ENCODE data around the gene FYCO1.
A peak's percentile ranks its signal among the peaks of the same experiment; 100 is the strongest.

The FYCO1 gene

DNA sequence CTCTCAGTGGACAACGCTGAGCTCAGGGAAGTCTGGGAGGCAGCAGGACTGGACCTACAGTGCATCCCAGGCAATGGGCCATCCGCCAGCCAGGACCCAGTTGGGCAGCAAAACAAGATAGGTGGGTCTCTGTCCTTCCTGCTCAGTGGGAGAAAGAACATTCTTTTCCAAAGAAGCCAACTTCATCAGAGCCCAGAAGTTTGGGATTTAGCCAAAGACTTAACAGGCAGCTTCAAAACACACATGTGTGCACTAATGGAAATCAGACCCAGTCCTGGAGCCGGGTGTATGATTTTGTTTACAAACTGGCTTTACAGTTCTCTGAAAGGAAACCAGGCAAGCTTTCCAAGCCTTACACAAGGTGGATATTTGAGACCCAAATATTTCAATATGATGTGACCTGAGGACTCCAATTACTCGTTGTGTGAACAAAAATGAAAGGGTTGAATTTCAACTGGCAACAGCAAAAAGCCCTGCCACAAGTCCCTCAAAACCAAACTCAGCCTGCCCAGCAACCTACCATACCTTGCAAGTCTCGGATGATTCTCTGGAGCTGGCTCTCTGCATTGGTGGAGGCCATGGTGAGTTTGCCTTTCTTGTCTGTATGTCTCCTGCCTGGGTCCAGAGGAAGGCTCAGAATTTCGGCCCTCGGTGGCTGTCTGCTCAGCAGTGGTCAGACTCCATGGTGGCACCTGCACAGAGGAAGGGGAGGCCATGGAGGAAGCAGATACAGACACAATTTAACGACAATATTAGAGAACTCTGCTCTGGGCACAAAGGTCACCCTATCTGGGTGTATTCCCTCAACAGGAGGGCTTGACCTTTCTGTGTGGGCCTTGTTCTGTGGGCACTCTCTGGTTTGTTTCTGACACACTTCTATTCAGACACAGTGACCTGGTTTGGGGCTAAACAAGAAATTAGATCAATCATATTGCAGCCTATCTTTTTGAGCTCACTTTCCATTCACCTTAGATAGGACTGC lies 11.0 kb downstream of the FYCO1 start:
- peak; percentile 71 for DNase-seq

DNA sequence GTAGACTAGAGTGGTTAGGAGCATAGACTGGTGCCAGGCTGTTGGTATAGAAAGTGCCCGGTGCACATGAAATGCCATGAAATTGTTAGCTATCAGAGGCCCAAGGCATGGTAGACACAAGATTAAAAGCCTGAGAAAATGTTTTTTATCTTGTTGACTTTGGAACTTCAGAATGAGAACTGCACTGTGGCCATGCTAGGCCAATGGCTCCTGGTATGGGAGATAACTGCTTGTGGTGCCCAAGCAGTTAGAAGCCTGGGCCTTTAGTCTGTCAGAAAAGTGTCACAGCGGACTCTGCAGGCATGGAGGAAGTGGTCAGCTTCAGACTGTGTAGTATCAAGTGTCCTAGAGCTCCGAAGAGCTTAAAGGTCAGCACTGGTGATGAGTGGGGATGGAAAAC lies 11.9 kb downstream of the FYCO1 start:
- DNase-seq, result no peak

DNA sequence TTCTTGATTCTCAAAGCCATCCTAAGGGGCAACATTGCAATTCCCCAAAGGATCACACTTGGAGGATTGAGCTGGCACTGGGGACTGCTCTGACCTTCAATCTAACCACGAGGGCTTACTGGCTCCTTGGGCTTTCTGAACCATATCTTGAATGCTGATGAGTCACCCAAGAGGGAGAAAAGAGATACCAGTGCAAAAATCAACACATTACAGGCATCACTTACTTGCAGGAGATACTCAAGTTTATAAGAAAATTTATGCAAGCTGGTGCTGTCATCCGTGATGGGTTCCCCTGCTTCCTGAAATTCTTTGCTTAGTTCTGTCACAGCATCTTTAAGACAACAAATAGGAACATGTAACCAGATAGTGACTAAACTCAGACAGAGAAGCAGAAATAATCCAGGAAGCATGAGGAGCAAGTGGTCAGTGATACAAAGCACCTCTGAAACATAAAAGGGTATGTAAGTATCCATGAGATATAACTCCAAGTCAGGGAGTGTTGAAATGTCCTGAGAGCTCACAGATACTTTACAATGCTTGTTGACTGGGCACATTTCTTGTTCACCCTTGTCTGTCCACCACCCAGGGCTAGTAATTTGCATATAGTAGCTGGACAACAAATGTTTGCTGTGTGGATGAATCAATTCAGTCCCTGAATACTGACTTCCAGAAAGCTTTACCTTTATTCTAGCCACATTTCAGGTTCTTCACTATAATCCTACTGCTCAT lies 14.1 kb downstream of the FYCO1 start:
- peak; percentile 33 for DNase-seq

DNA sequence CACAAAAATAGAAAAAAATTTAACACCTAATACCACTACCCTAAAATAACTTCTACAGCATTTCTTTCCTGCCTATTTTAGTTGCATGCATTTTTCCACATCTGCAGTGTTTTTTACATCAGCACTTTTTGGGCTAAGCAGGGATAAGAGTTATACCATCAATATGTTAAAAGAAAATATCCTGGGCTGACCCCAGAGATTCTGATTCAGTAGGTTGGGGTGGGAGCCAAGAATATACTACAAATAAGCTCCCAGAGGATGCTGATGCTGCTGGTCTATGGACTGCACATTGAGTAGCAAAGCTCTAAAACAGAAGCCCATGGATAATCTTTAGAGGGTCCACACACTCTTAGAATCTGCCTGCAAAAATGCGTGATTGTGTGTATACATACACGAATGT lies 14.8 kb downstream of the FYCO1 start:
- DNase-seq, result peak; percentile 46

DNA sequence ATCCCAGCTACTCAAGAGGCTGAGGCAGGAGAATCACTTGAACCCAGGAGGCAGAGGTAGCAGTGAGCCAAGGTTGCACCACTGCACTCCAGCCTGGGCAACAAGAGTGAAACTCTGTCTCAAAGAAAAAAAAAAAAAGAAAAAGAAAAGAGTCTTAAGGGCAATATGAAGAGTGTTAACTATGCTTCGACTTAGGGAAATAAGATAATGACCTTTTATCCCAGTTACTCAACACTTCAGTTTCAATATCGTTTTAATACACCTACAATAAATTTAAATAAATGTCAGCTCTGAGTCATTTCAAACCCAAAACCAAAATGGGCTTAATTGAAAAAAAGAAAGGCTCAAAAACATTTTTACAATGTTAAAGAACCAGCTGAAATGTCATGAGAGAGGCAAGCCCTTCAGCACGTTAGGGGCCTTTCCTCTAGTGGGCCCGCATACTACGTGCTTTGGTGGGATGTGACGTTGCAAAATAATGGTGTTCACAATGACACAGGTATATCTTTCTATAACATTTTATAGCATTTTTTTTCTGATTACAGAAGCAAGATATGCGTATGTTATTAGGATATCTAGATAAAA lies 15.3 kb downstream of the FYCO1 start:
- DNase-seq, result no peak

DNA sequence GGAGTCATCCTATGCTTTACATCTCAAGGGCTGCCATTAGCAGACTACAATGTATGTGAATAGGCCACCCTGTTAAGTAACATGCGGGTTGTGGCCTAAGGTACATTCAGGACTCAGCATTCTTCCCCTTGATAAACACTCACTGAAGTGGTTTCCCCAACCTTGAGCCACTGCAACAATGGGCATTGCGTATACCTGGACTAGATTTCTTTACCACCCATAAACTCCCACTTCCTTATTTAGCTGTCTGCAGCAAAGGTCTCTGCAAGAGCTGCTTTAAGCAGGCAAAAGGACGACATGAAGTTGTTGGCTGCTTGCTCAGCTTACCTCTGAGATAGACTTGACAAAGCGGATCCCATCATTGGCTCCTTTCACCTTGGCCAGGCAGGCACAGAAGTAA lies 16.2 kb downstream of the FYCO1 start:
- DNase-seq, result no peak

DNA sequence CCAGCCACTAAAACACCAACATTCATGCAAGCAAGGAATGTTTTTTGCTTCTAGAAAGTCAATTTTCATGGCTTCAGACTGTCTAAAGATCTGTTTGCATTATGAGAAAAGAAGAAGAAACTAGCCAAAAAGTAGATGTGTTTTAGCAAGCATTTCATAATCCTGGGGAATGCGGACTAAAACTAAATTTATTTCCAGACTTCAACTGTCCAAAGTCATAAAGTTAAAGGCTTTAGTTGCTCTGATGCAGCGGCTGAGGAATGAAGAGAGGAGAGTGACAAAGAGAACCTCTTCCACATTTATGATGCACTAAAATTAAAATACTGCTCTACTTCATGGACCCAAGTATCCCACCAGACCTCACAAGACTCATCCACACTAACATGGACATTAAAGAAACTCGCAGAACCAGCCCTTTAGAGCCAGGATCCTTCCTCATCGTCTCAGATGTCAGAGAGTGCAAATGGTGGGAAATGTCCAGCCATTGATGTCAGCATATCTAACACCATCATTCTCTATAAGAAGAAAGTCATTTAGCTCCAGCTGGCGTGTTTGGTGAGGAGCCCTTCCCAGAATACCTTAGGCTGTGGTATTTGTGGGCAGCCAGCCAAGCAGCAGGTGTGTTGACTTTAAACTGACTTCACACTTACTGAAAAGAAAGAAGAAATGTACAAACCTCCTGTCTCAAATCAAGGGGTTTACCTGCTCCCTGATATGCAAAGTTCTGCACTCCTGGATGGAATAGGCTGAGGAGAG lies 17.4 kb downstream of the FYCO1 start:
- DNase-seq, result no peak

DNA sequence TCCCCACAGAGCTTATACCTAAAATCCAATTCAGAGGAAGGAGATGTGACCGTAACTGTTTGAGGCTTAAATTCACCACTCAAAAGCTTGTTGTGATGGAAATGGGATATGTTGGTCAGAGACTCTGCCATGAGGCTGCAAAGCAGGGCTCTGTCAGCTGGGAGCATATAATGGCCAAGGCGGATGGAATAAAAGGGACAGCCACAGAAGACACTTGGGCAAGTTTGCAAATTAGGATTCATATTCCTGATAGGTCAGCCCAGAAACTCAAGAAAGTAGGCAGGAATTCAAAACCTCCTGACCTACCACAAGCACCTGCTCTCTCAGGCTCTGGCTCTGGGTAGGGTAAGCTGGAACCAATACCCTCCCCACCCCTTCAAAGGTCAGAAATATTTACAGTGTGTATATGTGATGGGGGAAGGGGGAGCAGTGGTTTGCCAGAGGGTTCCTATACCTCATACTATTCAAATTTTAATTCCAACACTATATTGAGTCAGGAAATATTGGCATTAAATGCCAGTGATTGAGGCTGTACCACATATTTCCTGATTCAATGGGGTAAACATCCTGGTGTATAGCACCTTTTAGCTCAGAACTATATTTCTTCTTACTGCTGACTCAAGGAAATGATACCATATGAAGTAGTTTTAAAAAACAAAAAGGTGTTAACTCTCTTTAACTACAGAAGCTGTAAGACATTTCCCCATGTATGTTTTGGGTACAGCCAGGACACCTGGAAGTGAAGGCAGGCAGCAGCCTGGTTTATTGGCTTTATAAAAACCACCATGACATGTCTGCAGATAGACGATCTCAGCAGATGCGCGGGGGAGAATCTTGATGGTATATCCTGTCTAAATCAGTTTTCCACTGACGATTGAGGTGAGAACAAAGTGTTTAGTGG lies 19.2 kb downstream of the FYCO1 start:
- DNase-seq, result no peak

DNA sequence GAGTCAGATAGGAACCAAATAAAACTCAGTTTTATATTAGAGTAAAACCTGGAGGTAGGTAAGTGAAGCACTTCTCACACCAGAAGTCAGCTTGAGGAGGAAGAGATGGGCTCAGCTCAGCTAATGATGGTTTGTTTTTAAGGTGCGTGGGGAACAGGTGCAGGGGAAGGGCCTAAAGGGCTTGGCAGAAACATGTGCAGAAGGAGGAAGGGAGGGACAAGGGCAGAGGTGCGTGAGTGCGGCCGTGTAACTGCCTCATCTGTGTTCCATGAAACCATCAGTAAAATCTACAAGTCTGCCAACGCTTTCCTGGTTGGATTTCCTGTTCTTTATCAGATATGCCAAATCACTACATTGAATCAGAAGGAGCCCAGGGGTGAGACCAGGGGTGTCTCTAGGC lies 19.9 kb downstream of the FYCO1 start:
- DNase-seq, result no peak

DNA sequence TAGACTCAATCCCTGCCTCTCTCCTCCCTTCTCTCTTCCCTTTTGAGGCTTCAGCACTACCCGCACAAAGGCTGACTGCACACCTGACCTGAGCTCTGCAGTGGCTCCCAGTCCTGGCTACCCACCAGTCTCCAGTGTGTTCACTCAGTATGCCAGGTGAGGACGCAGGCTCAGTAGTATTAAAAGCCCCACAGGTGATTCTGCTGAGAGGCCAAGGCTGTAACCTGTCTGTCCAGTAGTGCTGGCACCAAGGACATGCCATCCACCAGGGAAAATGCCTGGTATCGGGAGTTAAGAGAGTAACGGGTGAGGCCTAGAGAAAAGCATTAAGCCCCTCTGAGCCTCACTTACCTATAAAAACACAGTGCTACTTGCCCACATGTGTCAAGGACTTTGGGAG lies 20.9 kb downstream of the FYCO1 start:
- DNase-seq, result no peak

DNA sequence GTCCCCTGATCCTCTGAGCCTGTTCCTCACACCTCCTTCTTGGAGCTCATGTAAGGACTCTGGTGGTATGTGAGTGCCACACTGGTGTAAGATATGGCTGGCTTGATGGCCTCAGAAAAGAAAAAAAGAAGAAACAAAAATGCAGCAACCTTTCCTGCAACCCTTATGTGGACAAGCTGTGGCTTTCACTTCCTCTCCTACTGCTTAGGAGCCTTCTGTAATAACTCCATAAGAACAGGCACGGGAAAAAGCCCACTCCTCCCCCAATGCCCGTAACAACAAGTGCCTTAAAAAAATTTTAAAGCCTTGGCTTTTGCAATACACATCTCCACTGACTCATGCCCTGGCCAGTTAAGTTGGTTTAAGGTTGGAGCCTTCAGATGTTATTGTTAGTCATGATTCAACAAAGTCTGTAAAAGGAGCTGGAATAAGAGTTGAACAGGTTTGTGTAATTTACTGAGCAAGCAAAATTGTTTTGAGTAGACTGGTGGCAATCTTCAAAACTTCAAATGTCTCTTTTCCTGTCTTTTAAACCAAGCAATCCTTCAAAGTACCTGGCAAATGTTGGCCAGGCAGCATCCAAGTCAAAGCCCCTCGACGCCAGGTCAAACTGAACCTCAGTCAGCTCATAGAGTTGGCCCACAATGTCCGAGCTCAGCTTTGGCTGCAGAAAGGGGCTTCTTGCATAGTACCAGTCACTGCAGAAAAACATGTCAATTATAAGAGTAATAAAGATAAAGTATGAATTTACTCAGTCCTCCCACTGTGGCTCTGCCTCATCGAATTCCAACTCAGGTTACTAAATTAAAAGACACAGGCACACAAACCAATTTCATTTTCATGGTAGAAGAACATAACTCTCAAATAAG lies 22.9 kb downstream of the FYCO1 start:
- peak; percentile 83 for DNase-seq

DNA sequence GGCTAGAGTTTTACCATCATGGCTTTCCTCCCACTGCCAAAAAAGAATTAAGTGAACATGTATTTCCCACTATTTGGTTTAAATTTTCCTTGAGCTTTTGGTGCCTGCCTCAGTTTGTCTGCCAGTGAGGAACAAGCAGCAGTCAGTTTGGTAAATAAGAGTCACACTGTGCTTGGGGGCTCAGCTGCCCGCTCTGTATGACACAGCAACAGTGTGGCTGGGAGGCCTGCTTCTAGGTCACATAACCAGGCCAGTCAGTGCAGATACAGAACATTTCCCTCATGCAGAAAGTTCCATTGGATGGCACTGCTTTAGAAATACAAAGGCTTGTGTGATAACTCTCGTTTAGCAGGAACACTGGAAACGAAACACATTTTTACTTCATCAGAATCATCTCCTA lies 25.7 kb downstream of the FYCO1 start:
- no peak for DNase-seq

DNA sequence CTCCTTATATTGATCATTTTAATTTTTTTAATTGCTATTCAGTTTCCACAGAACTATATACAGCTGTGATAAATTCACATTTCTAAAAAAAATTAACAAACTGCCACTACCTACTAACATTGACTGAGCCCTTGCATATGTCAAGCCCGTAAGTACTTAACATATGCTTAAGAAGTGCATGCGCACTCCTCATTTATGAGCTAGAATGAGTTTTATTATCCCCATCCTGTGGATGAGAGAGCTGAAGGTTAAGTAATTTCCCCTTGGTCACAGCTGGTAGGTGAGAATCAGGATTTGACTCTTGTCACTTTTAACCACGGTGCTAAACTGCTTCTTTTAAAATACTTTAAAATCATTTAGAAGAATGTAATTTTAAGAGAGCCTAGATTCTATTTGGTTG lies 26.5 kb downstream of the FYCO1 start:
- DNase-seq, result no peak

DNA sequence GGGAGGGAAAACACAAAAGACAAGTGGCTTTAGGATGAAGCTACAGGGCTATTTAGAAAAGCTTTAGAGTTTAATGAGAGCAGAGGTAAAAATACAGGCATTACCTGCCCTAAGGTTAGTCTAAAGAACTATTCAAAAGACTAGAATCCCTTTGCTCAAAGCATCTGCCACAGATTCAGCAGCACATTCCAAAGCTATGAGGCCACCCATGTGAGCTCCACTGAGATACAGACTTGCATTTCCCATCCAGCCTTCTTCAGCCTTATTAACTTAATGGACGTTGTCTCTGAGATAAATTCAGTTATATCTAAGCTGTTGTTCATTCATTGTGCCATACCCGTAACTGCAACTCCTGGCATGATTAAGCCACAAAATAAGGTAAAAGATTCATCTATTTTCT lies 26.9 kb downstream of the FYCO1 start:
- DNase-seq, result peak; percentile 69

DNA sequence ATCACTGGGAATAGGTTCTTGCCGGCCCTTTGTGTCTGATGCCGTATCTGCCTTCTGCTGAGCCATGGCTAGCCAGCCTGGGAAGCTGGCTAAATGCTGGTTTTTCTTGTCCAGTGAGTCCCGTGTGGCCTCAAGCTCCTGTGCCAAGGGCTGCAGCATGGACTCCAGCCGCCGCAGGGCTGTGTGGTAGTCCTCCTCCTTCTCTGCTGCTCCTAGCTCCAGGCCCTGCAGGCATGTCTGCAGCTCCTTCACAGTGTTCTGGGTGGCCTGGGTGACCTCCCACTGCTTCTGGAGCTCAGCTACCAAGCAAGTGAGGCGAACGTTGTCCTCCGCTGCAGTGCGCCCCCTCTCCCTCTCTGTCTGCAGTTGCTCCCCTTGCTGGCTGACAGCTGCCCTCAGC lies 27.5 kb downstream of the FYCO1 start:
- no peak for DNase-seq

DNA sequence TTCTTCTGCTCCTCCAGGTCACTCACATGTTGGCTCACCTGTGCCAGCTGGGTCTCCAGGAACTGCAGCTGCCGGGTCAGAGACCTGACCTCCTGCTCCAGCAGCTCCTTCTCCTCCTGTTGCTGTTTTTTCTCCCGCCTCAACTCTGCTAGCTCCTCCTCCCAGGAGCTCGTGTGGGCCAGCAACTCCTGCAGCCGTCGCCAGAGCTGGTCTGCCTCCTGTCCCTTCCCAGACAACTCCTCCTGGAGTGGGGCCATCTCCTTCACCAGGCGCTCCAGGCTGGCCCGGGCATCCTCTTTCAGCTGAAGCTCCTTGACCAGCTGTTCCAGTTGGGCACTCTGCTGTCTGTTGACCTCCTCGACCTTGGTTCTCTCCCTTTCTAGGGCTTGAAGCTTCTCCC lies 27.9 kb downstream of the FYCO1 start:
- DNase-seq, result no peak

DNA sequence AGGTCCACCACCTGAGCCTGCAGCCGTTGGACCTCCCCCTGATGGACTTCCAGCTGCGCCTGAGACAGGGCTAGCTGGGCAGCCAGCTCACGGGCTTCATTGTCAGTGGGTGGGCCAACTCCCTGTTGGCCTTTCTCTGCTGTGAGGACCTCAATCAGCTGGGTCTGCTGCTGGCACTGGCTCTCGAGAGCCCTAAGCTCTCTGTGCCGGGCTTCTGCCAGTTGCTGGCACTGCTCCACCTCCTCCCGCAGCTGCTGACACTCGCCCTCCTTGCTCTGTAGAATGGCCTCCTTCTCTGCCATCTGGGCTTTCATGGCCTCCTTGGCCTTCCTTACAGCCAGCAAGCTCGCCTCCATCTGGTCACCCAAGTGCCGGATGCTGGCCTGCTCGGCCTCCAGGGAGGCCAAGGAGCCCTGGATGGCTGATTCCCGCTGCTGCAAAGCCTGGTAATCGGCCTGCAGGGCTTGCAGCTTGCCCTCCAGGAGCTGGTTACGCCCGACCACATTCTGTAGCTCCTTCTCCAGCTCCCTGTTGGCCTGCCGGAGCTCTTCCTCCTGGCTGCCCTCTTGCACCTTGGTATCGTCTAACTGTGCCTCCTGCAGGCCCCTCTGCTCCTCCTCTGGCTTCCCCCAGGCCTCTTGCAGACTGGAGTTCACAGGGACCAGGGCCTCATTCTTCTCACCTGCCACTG lies 28.5 kb downstream of the FYCO1 start:
- DNase-seq, result no peak

DNA sequence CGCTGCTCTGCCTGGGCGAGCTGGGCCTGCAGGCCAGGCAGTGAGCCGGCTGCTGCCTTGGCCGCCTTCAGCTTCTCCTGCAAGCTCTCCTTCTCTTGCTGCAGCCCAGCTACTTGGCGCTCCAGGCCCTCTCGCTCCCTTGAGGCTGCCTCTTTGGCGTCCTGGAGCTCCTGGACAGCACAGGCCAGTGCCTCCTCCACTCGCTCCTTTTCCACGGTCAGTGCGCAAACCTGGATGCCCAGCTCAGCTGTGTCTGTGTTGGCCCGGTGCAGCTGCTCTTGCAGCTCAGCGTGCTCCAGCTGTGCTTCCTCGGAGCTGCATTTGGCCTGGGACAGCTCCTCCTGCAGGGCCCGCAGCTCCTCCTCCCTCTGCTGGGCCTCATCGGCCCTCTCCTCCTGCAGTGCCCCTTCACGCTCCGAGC lies 29.2 kb downstream of the FYCO1 start:
- DNase-seq, result no peak

DNA sequence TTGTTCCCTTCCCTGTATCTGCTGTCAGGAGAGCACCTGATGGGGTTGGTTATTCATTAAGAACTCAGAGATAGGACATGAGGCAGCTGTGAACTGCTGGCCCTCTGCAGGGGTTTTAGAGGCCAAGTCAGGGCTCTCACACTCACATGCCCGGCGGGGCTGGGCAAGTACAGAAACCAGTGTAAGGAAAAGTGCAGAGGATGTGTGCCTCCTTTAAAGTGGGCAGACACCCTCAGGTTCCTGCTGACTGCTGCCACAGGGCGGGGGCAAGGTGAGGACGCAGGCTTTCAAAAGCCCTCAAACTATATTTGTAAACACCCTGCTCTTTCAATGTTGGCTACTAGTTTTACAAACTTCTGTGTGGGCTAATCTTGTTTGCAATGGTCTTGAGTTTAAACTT lies 30.0 kb downstream of the FYCO1 start:
- no peak for DNase-seq

DNA sequence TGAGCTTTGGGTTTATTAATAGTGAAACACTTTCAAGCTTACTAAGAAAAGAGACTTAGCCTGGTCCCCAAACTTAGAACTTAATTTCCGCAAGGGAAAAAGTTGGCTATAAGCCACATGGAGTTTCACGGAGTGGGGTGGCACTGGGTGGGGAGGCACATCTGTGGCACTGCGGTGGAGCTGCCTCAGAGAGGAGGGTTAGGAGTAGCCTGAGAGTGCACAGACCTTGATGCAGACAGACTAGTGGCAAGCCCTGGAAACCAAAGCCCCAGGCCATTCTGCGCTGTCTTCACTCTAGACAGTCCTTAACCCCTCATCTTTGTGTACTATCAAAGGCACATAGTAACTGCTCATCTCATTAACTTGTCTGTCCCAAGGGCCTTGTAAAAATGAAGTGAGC lies 30.4 kb downstream of the FYCO1 start:
- no peak for DNase-seq

Measured in fibroblast of skin of abdomen (primary cell).